Stimulated activated CD4-positive, alpha-beta T cell treated with anti-CD3 and anti-CD28 coated beads, Interleukin-4, amount 100 ng/mL, for 4 hours (primary cell): ENCODE measurements around the gene IFNL1.
"Not testable (repeated sequence)": the region's sequence is repeated elsewhere in the genome, so short reads cannot be mapped to it uniquely, and the experiment has no call there.

Experiments used
- DNase-seq, 2 experiments: peaks; one replicate each; pipeline ENCODE4 v3.0.0-alpha.2; 2020

IFNL1 gene

GRCh38 chr19:39332738-39333137 lies 36.5 kb downstream of the IFNL1 start:
- not testable (repeated sequence) for DNase-seq

GRCh38 chr19:39333507-39333906 lies 37.3 kb downstream of the IFNL1 start:
- DNase-seq = no peak

- no peak for DNase-seq
Observed at GRCh38 chr19:39334444-39334976, 38.3 kb downstream of the IFNL1 start.

GRCh38 chr19:39335168-39335548 lies 39.0 kb downstream of the IFNL1 start:
- DNase-seq = no peak

GRCh38 chr19:39336483-39336882 lies 40.3 kb downstream of the IFNL1 start:
- no peak for DNase-seq

- no peak for DNase-seq
Observed at GRCh38 chr19:39339674-39340073, 43.5 kb downstream of the IFNL1 start.

GRCh38 chr19:39340156-39340555 lies 43.9 kb downstream of the IFNL1 start:
- not testable (repeated sequence) for DNase-seq

GRCh38 chr19:39341129-39341718 lies 45.0 kb downstream of the IFNL1 start:
- peak in 1 of 2 experiments; percentile 2 for DNase-seq

- DNase-seq = peak; percentile 99 to 100
Observed at GRCh38 chr19:39341719-39342604, 45.8 kb downstream of the IFNL1 start, which contains the start of gene SAMD4B. TSS of gene SAMD4B (plus strand) at chr19:39342421. CDS start at chr19:39356894, 14,473 bp downstream.

- DNase-seq = peak in 1 of 2 experiments; percentile 4
Observed at GRCh38 chr19:39342647-39343305, 46.6 kb downstream of the IFNL1 start.

- DNase-seq = no peak
Observed at GRCh38 chr19:39345956-39346355, 49.7 kb downstream of the IFNL1 start.

- no peak for DNase-seq
Observed at GRCh38 chr19:39347332-39348164, 51.3 kb downstream of the IFNL1 start.
